HG02588 (cell line): Measurements from ENCODE around the gene ZNF778.
"Not testable (repeated sequence)": the region's sequence is repeated elsewhere in the genome, so short reads cannot be mapped to it uniquely, and the experiment has no call there.

Experiments used
- ATAC-seq: cut with Tn5 transposase; IDR thresholded peaks from one replicate; pipeline ENCODE4 v1.9.1; 2021; ENCODE audit warnings: mild to moderate bottlenecking, moderate library complexity; ENCODE audit not compliant: unreplicated experiment

Gene ZNF778

GRCh38 chr16:89179656-89180315 lies 37.7 kb upstream of the ZNF778 start:
- no peak for ATAC-seq

GRCh38 chr16:89183463-89183862 lies 34.0 kb upstream of the ZNF778 start:
- no peak for ATAC-seq

GRCh38 chr16:89183975-89184676 lies 33.4 kb upstream of the ZNF778 start:
- ATAC-seq, result no peak

DNA sequence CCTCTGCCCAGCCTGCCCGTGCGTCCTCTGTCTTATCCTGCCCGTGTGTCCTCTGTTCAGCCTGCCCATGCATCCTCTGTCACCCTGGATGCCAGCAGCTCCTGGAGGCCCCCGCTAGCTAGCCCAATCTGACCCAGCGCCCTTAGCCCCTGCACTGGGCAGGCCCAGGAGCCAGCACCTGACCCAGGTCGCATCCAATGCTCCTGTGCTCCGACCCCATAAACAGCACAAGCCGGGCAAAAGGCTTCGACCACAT lies 32.9 kb upstream of the ZNF778 start:
- ATAC-seq, result no peak

DNA sequence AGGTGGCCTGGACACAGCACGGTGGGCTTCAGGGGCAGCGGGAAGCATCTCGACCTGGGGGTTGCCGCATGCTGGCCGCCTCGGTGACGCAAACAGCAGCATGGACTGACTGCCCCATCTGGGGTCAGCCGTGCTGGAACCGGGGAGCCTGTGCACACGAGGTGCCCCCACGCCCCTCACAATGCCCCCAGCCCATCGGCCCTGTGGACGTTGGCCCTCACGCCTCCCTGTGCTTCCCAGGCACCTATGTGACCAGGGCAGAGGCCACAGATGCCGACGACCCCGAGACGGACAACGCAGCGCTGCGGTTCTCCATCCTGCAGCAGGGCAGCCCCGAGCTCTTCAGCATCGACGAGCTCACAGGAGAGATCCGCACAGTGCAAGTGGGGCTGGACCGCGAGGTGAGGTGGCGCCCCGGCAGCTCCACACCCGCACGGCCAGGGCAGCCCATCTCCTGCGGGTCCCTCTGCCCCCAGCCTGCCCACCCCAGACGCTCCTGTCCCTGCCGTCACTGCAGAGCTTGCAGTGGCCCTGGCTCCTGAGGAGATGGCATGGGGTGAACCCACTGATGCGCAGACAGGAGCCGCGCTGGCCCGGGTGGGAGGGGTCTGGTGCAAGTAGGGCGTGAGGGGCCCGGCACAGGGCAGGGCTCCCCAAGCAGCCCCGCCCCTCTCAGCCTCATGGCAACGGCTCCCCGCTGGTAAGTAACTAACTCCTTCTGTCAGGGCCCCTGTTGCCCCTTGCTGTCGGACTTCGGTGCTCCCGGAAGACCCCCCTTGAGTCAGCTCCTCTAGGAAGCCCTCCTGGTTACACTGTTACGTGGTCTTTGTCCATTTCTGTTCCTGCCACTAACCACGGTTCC lies 32.3 kb upstream of the ZNF778 start:
- ATAC-seq, result no peak

DNA sequence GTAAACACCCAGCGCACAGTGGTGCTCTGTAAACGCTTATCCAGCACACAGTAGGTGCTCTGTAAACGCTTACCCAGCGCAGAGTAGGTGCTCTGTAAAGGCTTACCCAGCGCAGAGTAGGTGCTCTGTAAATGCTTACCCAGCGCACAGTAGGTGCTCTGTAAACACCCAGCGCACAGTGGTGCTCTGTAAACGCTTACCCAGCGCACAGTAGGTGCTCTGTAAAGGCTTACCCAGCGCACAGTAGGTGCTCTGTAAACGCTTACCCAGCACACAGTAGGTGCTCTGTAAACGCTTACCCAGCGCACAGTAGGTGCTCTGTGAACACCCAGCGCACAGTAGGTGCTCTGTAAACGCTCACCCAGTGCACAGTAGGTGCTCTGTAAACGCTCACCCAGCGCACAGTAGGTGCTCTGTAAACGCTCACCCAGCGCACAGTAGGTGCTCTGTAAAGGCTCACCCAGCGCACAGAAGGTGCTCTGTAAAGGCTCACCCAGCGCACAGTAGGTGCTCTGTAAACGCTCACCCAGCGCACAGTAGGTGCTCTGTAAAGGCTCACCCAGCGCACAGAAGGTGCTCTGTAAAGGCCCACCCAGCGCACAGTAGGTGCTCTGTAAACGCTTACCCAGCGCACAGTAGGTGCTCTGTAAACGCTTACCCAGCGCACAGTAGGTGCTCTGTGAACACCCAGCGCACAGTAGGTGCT lies 31.5 kb upstream of the ZNF778 start:
- ATAC-seq, result not testable (repeated sequence)

GRCh38 chr16:89186593-89187031 lies 30.9 kb upstream of the ZNF778 start:
- ATAC-seq, result not testable (repeated sequence)

DNA sequence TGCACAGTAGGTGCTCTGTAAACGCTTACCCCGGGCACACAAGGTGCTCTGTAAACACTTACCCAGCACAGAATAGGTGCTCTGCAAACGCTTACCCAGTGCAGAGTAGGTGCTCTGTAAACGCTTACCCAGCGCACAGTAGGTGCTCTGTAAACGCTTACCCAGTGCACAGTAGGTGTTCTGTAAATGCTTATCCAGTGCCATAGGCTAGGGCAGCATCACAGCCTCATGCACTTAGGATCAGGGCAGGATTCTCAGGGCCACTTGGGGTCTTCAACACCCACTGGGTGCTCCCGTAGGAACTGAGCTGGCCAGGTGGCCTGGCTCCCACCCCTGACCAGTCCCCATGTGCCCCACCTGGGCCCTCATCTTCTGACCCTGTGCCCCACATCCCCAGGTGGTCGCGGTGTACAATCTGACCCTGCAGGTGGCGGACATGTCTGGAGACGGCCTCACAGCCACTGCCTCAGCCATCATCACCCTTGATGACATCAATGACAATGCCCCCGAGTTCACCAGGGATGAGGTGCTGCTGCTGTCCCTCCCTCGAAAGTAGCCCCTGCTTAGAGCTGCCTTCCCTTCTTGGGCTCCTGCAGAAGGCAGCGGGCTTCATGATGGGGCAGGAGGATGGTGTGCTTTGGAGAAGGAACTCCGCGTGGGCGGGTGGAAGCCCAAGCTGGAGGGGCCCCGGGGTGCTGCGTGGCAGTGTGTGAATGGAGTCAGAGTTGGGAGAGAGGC lies 30.3 kb upstream of the ZNF778 start:
- no peak for ATAC-seq

- no peak for ATAC-seq
Measured at GRCh38 chr16:89187770-89188392, 29.6 kb upstream of the ZNF778 start.

GRCh38 chr16:89188471-89189357 lies 28.8 kb upstream of the ZNF778 start:
- ATAC-seq, result not testable (repeated sequence)

- no peak for ATAC-seq
Measured at GRCh38 chr16:89189358-89190025, 28.0 kb upstream of the ZNF778 start.

GRCh38 chr16:89190150-89190958 lies 27.1 kb upstream of the ZNF778 start:
- no peak for ATAC-seq

DNA sequence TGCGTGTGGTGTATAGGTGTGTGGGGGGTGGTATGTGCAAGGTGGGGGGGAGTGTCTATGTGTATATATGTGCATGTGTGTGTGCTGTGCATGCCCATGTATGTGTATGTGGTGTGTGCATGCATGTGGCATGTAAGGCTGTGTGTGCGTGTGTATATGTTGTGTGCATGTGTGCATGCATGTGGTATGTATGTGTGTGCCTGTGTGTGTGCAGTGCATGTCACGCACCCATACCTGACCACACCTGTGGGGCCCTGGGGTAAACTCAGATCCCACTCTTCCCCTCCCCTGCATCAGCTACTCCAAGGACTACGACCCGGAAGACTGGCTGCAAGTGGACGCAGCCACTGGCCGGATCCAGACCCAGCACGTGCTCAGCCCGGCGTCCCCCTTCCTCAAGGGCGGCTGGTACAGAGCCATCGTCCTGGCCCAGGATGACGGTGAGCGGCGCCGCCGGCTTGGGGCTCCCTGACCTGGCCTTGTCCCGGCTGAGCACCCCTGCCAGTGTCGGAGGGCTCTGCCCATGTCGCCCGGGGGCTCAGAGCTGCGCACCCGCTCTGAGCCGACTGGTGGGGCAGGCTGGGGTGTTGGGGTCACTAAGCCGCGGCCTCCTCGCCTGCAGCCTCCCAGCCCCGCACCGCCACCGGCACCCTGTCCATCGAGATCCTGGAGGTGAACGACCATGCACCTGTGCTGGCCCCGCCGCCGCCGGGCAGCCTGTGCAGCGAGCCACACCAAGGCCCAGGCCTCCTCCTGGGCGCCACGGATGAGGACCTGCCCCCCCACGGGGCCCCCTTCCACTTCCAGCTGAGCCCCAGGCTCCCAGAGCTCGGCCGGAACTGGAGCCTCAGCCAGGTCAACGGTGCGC lies 26.2 kb upstream of the ZNF778 start:
- no peak for ATAC-seq

- ATAC-seq, result no peak
Measured at GRCh38 chr16:89191901-89192185, 25.7 kb upstream of the ZNF778 start.

- not testable (repeated sequence) for ATAC-seq
Measured at GRCh38 chr16:89192186-89192955, 25.1 kb upstream of the ZNF778 start.

GRCh38 chr16:89192956-89193575 lies 24.4 kb upstream of the ZNF778 start:
- ATAC-seq, result no peak
